ENCODE results near the gene ADCY7.

ADCY7 gene

GRCh38 chr16:50269061-50269705, 2.8 kb downstream of the ADCY7 start:
- no peak for DNase-seq

GRCh38 chr16:50269769-50270509, 3.6 kb downstream of the ADCY7 start:
- no peak for DNase-seq

GRCh38 chr16:50270510-50271147, 4.3 kb downstream of the ADCY7 start:
- DNase-seq: no peak

DNA sequence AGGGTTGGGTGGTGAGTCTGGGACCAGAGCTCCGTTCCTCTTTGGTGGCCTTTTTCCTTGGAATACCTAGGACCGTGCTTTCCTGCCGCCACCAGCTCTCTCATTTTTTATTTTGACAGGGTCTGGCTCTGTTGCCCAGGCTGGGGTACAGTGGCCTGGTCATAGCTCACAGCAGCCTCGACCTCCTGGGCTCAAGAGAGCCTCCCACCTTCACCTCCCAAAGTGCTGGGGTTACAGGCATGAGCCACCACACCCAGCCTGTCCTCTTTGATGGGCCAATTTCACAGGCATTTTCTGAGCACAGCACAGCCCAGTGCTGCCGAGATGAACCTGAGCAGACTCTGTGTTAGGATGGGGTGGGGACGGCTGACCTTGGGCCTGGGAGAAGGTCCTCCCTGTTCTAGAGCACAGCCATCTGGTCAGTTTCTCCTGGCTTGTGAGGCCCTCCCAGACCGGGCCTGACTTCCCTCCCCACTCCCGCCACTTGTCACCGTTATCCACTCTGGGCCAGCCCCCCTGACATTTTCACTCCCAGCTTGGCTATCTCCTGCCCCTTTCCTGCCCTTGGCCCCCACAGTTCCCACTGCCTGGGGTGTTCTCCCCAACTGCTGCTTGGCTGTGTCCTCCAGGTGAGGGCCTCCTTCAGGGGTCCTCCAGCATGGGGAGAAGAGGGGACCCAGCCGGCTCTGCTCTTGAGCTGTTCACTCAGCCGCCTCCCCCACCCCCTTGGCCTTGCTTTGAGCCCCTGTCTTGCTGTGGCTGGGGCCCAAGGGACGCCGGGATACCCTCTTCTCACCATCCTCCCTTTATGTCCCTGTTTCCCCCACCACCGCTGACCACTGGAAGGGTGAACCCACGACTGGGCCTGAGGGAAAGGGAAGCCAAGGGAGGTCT, 5.0 kb downstream of the ADCY7 start:
- no peak for DNase-seq

DNA sequence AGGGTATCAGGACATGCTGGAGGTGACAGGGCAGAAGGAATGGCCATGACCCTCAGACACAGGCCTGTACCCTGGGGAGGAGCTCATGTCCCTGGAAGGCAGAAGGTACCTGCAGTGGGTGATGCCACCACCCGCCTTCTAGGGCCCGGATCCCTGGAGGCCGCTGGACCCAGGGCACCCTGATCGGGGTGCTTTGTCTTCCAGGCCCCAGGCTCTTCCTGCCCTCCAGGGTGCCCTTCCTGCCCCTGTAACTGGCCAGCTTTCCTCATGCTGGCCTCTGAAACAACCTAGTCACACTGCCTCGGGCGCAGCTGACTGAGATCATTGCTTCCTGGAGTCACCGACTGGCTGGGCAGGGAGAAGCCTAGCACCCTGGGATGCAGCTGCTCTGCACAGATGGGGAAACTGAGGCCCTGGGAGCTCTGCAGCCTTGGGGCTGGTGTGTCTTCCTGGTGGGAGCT, 5.8 kb downstream of the ADCY7 start:
- DNase-seq: no peak

DNA sequence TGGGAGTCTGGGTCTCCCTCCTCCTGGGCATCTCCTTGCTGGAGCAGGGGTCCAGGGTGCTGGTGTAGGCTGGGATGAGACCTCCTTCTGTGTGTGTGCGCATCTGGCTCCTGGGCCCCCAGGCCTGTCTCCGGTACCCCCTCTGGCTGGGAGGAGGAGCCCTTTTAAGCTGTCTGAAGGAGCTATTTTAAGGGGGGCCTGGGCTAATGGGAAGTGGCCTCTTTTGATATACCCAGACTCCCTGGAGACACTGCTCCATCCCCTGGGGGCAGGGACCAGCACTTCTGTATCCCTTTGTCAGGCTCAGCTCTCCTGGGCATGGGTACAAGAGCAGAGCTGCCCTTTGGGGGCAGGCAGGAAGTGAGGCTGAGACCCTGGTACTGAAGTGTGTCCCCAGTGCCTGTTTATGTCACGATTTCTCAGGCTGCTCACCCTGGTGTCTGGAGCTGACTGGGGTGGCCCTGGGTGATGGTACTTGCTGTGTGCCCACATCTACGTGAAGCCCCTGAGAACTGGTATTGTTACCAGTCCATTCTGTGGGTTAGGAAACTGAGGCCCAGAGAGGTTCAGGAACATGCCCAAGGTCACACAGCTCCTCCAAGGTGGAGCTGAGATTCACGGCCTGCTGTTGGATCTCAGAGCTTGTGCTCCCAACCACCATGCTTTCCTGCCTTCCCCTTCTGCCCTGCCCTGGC, 6.5 kb downstream of the ADCY7 start:
- peak in 1 of 3 experiments; percentile 18 for DNase-seq

GRCh38 chr16:50273382-50273690, 7.0 kb downstream of the ADCY7 start:
- no peak for DNase-seq

DNA sequence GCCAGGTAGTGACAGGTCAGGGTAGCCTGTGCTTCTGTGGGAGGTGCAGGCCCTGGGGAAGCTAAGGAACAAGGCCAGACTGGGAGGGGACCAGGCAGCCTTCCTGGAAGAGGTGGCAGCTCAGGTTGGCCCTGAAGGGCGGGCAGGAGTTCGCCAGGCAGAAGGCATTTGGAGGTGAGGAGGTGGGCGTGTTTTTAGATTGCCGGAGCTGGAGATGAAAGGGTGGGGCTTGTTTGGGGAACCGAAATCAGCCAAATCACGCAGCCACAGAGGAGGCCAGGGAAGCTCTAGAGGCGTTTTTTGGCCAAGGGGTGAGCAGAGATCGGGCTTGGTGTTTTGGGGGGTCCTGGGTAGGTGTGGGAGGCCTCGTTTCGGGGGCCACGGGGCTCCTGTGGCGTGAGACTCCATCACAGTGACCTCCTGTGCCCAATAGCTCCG, 7.6 kb downstream of the ADCY7 start:
- no peak for DNase-seq

GRCh38 chr16:50274326-50275097, 8.2 kb downstream of the ADCY7 start:
- DNase-seq: no peak

DNA sequence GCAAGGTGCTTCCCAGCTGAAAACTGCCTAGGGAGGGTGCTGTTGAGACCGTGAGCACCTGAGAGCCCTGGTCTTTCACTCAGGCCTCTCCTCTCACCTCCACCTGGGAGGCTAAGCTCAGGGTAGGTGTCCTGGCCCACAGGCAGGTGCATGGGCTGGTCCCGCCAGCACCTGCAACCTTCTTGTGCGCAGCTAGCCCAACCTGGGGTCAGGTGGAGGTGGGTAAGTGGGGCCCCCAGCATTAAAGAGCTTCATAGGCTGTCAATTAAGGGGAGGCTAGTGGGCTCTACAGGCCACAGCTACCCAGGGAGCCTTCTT, 8.7 kb downstream of the ADCY7 start:
- DNase-seq: no peak

- DNase-seq: no peak
Measured at GRCh38 chr16:50275428-50276325, 9.3 kb downstream of the ADCY7 start.

- no peak for DNase-seq
Measured at GRCh38 chr16:50276326-50276640, 9.9 kb downstream of the ADCY7 start.

DNA sequence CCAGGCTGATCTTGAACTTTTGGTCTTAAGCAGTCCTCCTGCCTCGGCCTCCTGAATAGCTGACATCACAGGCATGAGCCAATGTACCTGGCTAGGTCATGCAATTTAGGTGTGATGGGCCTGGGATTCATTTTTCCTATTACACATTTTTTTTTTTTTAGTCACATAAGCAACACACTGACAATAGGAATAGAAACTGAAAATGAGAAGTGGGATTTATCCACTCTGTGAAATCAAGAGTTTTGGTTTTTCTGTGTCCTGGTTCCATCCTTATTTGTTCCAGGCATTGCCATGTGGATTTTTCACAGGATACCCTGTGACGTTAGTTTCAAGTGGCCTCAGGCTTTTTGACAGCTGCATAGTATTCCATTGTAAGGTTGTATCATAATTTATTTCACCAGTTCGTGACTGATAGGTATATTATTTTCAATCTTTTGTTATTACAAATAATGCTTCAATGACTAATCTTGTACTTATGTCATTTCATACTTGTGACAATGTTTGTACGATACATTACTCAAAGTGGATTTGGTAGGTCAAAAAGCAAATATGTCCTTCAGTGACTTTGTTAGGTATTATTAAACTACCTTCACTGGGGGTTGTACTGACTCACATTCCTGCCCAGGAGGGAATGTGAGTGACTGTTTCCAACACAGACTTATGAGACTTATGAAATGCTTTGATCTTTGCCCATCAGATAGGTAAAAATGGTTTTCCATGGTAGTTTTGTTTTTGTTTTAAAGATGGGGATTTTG, 10.6 kb downstream of the ADCY7 start:
- no peak for DNase-seq

DNA sequence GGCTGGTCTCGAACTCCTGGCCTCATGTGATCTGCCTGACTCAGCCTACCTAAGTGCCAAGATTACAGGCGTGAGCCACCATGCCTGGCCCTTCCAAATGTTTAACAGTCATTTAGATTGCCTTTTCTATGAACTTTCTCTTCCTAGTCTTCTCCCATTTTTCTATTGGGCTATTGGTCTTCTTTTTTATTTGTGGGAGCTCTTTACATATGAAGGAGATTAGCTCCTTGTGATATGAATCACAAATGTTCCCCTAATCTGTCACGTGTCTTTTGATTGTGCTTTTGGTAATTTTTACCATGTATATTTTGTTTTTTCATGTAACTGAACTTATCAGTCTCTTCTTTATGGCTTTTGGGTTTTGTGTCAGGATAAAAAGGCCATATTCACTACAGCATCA, 11.9 kb downstream of the ADCY7 start:
- DNase-seq: no peak

DNA sequence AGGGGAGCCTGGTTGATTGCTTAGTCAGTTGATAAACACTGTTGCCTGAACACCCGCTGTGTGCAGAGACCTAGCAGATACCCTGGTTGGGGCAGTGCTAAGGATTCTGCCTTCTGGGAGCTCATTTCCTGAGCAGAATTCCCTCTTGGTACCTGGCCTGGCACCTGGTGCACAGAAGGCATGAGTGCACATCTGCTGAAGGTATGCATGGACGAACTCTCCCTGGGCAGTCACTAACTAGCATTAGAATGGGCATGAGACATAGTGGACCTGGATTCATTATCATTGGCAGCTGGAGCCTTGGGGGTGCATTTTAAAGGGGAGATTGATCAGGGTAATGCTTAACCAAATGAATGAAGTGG, 13.1 kb downstream of the ADCY7 start:
- DNase-seq: no peak

DNA sequence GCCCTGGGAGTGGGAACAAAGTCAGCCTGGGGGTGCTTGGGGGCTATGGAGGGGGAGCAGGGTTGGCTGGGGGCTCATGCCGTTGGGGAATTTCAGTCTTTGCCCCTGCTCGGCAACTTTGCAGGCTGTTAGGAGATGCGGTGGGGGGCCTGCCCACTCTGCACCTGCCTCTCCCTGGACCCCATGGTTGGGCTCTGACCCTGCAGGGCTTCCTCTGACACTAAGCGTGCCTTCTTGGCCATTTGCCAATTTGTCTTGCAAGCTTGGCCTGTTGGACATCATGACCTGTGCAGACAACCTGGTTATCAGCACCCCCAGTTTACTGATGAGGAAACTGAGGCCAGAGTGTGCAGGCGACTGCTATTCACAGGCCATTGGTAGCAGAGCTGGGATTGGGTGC, 14.6 kb downstream of the ADCY7 start:
- DNase-seq: no peak

- no peak for DNase-seq
Measured at GRCh38 chr16:50281391-50282009, 15.1 kb downstream of the ADCY7 start.

GRCh38 chr16:50282010-50282538, 15.7 kb downstream of the ADCY7 start:
- DNase-seq: no peak

DNA sequence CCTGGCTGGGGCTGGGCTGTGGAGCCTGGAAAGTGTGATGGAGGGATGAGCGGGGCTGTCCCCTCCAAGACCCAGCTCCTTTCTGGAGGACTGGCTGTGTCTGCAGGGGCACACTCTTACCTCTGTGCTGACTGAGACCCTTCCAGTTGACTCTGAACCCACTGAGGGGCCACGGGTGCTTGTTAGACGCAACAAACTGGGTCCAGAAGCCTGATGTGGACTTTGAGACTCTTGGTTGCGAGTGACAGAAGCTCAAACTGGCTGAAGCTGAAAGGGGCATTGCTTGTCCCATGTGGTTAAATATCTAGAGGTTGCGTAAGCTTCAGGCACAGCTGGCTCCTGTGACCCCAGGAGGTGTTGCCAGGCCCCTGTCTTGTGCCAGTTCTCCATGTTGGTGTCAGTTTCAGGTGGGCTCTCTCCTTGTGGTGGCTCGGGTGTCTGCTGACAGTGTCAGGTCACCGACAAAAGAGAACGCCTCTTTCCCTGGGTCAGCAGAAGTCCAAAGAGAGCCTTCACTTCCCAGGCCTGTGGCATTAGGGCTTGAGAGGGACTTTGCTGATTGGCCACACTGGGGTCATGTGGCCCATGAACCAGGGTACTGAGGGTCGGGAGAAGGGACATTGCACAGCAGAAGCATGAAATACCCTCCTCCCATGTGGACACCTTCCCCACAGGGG, 16.7 kb downstream of the ADCY7 start:
- no peak for DNase-seq

Measured in NCI-H1417 (cell line).